Measurements from ENCODE around the gene DIDO1.

Gene DIDO1

DNA sequence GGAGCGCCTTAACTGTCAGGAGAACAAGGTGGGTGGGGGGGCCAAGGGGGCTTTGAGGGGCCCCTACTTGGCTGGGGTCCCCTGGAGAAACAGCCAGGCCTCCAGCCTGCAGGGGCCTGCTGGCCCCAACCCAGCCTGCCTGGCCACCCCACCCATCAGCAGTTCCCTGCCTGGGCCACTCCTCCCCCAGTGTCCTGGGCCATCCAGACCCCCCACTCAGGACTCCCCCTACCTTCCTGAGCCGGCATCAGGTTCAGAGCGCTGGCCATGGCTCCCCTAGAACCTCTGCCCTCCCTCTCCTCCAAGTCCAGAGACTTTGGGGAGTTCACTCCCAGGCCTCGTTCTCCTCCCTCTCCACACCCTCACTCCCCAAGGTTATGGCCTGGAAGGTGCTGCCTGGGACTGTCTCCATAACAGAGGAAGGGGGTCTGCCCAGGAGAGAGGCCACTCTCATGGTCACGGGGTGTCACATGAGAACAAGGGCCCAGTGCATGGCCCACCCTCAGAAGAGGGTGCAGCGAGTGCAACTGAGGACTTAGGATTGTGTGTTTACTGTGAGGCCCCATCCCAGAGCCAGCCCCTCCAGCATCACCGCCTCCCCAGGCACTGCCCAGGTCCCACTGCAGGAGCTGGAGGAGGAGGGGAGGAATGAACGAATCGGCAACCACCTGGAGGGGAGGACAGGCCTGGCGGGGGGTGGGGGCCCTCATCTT, 32.2 kb upstream of the DIDO1 start:
- TF ChIP-seq GATA1 (IDR thresholded peaks at IDR 0.05; ENCODE audit: low read depth, low read length) = no peak
- no peak for TF ChIP-seq POLR2A (IDR thresholded peaks at IDR 0.05; ENCODE audit: low read length)
- no peak for DNase-seq

DNA sequence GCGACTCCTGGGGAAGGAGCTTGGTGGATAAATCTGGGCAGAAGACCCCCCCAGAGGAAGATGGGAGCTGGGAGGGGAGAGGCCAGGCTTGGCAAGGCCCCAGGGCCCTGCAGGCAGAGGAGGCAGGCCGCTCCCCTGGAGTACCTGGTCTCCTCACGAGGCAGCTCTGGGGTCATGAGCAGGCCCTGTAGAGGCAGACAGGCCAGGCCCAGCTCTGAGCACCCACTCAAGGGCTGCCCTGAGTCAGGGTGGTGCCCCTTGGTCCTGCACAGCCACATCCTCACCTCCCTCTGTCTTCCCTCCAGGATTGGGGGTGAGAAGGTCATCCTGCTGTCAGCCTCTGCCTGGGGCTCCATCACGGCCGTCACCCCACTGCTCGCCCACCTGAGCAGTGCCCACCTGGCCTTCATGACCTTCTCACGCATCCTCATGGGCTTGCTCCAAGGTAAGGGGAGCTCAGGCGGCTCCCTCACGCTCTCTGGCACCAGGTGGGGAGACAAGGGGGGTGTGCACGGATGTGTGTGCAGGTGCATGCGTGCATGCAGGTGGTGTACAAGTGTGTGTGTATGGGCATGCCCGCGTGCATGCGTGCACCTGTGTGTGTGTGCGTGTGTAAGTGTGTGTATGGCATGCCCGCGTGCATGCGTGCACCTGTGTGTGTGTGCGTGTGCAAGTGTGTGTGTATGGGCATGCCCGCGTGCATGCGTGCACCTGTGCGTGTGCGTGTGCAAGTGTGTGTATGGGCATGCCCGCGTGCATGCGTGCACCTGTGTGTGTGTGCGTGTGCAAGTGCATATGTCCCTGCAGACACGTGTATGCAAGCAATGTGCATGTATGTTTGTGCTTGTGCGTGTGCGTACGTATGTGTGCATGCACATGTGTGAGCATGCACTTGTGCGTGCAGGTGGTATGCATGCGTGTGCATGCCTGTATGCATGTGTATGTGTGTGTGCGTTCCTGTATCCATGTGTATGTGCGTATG, 31.1 kb upstream of the DIDO1 start:
- DNase-seq = no peak
- TF ChIP-seq GATA1 (IDR thresholded peaks at IDR 0.05; ENCODE audit: low read depth, low read length) = no peak
- no peak for TF ChIP-seq POLR2A (IDR thresholded peaks at IDR 0.05; ENCODE audit: low read length)

DNA sequence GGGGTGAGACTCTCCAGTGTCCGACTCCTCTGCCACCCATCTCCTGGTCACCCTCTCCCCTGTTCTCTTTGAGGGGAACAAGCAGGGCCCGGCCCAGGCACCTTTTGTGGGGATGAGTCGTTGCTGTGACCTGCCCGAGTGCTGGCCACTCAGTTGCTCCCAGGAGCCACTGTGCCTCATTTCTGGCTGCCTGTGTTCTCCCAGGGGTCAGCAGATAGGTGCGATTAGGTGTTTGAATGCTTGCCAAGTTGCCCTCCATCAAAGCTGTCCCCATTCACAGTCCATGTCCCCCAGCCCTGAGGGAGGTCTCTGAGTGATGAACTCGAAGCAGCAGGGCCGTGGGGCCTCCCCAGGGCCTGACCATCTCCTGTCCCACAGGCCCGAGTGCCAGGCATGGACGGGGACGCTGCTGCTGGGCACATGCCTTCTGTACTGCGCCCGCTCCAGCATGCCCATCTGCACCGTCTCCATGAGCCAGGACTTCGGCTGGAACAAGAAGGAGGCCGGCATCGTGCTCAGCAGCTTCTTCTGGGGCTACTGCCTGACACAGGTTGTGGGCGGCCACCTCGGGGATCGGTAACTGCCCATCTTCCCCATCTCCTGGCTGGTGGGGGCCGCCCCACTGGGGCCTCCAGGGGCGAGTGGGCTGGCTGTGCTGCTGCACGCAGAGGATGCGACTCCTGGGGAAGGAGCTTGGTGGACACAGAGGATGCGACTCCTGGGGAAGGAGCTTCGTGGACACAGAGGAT, 30.3 kb upstream of the DIDO1 start:
- no peak for TF ChIP-seq POLR2A (IDR thresholded peaks at IDR 0.05; ENCODE audit: low read length)
- no peak for TF ChIP-seq GATA1 (IDR thresholded peaks at IDR 0.05; ENCODE audit: low read depth, low read length)
- no peak for DNase-seq

DNA sequence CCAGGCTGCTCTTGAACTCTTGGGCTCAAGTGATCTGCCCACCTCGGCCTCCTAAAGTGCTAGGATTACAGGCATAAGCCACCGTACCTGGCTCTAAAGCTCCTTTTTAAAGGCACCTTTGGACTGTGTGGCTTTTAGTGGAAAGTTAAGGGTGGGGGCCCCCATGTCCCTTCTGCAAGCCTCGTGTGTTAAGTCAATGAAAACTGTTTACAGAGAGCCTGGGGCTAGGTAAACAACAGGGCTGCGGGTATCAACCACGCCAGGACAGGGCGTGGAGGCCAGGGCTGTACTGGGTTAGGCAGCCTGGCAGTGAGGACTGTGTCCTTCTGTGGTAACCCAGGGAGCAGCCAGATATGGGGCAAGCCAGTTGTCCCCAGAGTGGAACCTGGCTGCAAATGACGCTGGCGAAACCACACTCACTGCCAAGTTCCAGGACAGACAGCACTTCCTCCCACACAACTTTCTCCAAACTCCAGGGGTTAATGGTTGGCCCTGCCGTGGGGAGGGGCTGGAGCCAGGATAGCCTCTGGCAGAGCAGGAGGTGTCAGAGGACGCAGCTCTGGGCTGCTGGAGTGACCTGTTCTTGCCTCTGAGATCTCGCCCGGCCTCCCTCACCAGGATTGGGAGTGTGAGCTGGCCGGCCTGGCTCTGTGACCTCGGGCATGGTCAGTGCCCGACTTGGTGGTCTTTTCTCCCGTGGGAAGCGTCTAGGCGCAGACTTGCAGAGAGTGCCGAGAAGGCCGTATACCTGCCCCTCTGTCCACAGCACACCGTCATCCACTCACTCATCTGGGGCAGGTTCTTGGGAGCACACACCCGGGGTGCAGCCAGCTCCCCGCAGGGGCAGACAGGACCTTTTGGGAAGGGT, 29.4 kb upstream of the DIDO1 start:
- TF ChIP-seq GATA1 (IDR thresholded peaks at IDR 0.05; ENCODE audit: low read depth, low read length) = no peak
- TF ChIP-seq POLR2A (IDR thresholded peaks at IDR 0.05; ENCODE audit: low read length) = no peak
- no peak for DNase-seq

DNA sequence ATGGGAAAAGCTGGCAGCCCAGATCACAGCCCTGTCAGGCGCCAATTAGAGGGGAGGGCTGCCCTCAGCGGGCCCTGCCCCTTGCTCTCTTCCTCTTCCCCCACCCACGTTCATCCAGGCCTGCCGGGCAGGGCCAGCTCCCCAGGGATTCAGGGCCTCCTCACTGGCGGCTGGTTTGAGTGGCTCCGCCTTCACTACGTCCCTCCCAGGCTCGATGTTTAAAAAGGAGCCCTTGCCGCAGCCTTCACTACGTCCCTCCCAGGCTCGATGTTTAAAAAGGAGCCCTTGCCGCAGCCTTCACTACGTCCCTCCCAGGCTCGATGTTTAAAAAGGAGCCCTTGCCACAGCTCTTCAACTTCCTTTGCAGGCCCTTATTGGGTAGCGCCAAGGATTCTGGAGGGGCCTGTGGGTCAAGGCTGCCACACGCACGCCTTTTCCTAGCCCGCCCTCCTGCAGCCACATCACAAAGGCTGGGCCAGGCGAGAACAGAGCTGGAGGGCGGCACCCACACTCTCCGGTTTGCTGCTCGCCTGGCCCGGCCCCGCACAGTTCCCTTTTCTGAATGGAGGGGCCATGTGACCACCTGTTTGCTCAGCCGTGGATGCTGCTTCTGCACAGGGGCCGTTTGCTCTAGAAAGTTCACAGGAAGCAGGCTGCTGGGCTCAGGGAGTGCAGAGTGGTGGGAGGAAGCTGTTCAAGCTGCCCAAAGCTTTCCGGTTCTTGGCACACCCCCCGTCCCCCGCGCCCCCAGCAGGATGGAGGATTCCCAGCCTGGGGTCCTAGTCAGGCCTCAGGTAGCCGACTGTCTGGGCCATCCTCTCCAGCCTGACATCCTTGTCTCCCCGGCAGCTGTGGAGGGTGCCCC, 27.8 kb upstream of the DIDO1 start:
- TF ChIP-seq POLR2A (IDR thresholded peaks at IDR 0.05; ENCODE audit: low read length) (no peak), GATA1 (IDR thresholded peaks at IDR 0.05; ENCODE audit: low read depth, low read length) (no peak)
- peak; percentile 61 to 73 for DNase-seq

DNA sequence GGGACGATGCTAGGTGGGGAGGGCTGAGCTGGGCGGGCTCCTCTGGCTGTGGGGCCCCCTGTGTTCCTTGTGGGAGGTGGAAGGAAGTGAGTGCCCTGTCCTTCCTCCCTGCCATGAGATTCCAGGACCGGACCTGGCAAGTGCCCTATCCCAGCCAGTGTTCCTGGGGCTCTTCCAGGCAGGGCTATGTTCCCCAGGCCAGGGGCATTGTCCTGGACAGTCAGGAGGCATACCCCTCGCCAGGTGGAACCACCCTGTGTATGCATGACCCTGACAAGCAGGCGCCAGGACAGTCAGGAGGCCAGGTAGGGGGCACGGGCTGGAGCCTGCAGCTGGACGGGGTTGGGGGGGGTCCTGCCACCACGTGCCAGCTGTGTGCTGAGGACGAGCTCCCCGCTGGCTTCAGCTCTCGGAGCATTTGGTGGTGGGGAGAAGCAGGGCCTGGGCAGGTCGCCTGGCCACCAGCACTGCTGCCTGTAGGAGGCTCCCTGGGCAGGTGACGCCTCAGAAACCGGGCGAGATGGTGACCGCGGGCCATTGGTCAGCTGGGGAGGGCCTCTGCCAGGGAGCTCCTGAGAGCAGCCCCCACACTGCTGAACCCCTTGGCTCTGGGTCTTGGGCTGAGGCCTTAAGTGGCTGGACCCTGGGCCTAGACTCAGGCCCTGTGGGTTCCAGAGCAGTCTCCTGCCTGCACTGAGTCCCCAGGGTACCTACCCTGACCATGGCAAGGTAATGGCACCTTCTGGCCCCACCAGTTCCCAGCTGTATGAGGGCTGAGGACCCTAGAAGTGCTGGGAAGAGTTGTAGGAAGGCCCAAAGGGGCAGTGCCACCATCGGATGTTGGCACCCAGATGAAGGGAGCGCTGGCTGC, 26.9 kb upstream of the DIDO1 start:
- DNase-seq = peak; percentile 36 to 45
- TF ChIP-seq GATA1 (IDR thresholded peaks at IDR 0.05; ENCODE audit: low read depth, low read length) (no peak), POLR2A (IDR thresholded peaks at IDR 0.05; ENCODE audit: low read length) (no peak)

DNA sequence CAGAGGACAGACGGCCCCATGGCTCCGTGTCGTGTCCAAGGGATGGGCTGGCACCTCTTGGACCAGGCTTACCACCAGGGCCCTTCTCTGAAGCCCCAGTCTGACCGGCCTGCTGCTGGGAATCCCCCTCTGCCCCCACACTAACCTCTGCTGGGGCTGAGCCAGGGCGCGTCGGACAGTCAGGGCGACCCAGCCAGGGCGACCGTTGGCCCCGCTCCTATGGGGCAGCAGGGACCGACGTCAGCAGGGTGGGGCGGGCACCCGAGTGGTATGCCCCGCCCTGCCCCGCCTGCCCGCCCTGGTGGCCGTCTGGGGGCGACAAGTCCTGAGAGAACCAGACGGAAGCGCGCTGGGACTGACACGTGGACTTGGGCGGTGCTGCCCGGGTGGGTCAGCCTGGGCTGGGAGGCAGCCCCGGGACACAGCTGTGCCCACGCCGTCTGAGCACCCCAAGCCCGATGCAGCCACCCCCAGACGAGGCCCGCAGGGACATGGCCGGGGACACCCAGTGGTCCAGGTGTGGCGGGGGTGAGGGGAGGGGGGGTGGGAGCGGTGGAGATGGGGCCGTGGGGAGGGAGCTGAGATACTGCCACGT, 26.2 kb upstream of the DIDO1 start, which contains the start of gene SLC17A9:
TSS of gene SLC17A9 (plus strand) at position 337 of the 595 bp plus-strand sequence. CDS start at position 459, 122 bp downstream.
- DNase-seq = peak; percentile 85 to 86
- TF ChIP-seq GATA1 (IDR thresholded peaks at IDR 0.05; ENCODE audit: low read depth, low read length) (no peak), POLR2A (IDR thresholded peaks at IDR 0.05; ENCODE audit: low read length) (peak; percentile 47)

DNA sequence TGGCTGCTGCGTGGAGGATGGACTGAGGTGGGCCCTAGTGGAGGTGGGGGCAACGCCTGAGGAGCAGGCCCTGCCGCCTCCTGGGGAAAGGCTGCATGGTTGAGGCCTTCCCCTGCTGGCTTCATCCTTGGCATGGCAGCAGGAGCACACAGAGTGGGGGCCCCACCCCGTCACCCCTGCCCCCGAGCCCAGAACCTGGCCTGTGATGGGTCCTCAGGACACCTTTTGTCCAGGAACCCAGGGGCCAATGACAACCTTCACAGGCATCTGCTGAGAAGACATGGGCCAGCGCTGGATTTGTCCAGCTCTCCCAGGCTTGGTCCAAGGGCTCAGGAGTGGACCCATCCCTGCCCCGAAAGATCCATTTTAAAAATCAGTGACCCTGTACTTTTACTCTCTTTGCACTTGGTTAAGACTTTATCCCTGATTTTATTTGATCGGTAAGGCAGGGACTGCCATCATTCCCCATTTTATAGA, 25.6 kb upstream of the DIDO1 start:
- no peak for DNase-seq
- TF ChIP-seq GATA1 (IDR thresholded peaks at IDR 0.05; ENCODE audit: low read depth, low read length) (no peak), POLR2A (IDR thresholded peaks at IDR 0.05; ENCODE audit: low read length) (no peak)

DNA sequence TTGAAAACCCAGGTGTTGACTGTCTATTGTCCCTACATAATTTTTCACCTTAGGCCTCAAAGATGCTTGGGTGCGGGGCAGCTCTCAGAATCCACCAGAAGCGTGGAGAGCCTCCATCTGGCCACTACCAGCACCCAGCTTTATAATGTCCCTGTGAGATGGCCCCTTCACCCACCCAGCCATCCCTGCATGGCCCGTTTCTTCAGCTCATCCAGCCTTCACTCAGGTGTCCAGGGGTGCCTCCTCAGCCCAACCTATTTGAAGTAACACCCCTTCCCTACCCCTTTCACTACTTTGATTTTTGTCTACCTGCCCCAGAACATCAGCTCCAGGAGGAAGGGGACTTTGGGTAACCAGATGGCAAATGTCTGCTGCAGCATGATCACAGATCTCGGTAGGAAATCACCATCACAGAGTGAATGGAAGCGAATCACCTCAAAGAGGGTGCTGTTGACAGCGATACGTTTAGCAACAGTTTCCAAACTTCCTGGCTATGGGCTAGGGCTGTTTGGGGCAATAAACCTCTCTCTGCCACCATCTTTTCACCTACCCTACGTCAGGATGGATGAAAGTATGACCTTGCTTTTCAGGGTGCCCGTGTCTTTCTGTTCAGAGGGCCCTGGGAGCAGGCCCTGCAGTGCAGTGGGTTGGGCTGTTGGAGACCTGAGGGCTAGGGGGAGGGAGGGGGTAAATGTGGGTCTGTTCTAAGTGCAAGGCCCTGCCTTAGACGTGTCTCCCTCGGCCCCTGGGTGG, 25.0 kb upstream of the DIDO1 start:
- no peak for TF ChIP-seq POLR2A (IDR thresholded peaks at IDR 0.05; ENCODE audit: low read length)
- TF ChIP-seq GATA1 (IDR thresholded peaks at IDR 0.05; ENCODE audit: low read depth, low read length) = no peak
- DNase-seq = no peak

DNA sequence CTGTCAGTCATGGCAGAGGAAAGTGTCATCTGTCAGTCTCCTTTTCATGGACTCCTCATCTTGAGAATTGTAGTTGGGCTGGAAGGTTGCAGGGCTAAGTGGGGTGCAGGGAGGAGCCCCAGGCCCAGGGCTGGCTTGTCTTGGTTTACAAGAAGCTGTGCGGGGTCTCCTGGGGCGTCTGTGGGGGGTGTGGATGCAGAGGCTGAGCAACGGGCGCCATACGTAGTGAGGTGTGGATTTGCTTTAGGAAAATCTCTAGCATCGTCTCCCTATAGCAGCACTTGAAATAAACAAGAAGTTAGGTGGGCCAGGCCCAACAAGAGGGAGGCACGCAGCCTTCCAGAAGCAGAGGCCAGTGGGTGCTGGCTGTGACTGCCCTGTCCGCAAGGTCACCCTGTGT, 24.4 kb upstream of the DIDO1 start:
- no peak for DNase-seq

More for the DNA sequence above, 24.4 kb upstream of the DIDO1 start:
- TF ChIP-seq GATA1 (IDR thresholded peaks at IDR 0.05; ENCODE audit: low read depth, low read length) (no peak), POLR2A (IDR thresholded peaks at IDR 0.05; ENCODE audit: low read length) (no peak)

Measured in erythroblast (primary cell).